Measurements from ENCODE around the gene SLC35A2.

The SLC35A2 gene

DNA sequence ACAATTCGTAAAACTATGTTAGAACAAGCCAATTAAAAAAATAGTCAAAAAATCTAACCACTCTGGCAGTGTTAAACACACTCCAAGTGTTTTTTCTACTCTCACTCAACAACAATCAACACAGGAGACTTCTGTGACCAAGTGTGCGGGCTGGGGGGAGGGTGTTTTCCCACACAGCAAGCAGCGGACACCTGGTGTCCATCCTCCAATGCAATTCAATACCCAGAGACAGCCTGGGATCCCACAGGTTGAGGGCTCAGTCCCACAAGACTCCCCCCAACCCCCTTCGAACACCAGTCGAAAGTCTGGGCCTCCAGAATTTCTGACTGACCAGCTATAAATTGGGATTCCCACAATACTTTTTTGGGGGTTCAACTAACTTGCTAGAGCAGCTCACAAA, 15.7 kb upstream of the SLC35A2 start:
- no peak for DNase-seq

DNA sequence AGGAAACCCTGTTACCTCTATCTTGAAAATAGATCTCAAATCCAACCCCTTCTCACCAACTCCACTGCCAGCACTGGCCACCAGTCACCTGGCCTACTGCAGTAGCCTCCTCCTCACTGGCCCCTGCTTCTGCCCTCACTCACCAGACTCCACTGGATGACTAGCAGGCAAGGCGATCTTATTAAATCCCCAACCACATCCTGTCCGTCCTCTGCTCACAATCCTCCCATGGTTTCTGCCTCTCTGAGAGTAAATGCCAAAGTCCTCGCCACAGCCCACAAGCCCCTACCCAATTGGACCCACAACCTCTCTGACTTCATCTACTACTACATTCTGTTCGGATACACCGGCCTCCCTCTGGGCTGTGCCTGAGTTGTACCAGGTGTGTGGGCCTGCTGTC, 12.8 kb upstream of the SLC35A2 start:
- DNase-seq: no peak

DNA sequence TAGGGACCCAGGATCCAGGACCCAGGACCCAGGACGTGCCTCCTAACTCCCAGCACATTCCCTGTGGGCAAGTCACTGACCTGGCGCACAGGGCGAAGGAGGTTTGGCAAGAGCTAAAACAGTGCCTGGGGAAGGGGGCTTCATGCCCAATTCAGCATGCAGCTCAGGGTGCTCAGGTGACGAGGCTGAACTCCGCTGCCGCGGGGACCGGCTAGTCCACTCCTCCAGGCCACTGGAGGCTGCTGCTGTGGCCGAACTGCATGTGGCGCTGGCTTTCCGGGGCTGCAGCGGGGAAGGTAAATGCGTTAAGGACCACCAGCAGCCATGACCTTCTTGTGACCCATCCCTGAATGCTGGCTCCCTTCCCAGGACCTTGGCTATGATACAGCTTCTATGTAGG, 12.3 kb upstream of the SLC35A2 start:
- DNase-seq: no peak

DNA sequence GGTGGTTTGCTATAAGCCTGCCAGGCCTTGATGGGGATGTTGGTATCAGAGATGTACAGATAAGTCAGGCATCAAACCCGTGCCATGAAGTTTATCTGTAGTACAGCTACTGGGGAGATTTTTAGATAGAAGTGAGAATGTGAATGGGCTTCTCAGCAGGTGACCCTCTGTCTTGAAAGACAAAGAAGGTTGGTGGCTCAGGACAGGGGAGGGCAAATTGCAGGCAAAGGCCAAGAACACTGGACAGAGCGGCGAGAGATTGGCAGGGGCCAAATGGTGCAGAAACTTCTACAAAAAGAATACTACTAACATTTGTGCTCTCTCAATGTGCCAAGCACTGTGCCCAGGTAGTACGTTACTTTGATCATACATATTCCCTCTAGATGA, 9.3 kb upstream of the SLC35A2 start:
- DNase-seq: no peak

DNA sequence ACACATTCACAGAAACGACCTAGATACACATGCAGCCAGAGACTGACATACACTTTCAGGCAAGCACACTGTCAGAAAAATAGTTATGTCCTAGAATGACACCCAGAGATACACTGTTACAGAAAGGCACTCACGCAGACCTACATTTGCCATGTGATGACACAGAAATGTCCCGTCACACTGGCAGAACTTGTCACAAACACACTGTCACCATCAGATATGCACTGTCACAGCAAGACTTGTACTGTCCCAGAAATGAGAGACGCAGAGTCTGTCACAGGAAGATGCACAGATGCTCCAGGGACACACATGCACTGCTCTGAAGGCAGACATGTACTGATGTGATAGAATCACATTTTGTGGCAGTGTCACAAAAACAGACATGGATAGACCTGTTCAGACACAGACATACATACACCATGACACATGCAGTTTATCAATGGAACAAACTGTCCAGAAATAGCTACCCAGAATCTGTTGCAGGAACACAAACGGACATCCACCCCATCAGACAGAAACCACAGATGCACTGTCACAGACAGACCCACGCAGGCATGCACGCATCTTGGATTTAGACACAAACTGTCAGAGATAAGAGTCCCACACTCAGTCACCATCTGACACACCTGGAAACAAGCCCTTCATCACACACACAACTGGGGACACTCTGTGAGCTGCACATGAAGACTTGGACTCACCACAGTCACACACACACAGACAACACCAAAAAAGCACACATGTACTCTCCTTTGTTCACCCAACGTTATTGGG, 8.7 kb upstream of the SLC35A2 start:
- no peak for DNase-seq

DNA sequence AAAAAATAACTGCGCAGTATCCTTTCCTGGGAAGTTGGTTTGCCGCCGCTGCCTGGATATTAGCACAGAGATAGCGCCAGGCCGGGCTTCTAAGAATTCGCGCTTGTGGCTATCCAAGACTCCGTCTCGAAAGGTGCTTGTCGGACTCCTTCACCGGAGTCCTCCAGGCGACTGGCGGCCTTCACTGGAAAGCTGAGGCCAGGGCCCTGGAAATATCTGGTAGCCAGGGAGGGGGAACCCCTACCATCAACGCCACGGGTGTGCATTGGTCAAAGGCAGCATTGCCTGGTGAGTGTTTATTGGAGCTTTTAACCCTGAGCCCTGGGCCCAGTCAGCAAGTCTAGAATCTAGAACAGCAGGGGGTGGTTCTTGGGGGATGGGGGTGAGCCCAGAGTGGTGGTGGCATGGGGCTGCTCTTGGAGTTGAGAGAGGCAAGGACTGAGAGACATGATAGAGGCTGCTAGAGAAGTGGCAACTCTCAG, 8.0 kb upstream of the SLC35A2 start:
- no peak for DNase-seq

DNA sequence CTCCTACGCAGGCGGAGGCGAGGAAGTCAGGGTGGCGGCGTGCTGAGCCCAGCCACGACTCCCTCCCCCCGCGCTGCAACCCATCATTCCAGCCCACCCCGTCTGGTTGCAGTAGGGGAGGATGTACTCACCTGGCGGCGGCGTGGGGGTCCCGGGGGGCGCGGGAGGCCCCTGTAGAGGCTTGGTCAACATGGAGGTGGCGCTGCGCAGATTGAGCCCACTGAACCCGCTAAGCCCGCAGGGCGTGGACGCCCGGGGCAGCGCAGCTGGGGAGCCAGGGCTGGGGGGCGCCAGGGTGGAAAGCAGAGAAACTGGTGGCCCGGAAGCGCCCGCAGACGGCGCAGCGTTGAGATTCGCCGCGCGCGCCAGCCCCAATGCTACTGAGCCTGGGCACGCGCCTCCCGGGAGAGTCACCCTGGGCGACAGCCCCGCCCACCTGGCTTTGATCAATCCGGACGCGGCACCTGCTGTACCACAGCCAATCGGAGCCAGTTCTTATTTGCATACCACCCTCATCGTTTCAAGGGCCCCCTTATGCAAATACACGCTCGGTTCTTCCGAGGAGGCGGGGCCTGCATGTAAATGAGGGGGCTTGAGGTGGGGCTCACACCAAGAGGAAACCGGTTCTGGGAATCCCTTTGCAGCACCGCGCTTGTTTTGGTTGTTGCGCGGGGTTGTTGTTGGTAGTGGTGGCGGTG, 7.3 kb upstream of the SLC35A2 start, which contains the start of gene PIM2:
Gene PIM2, minus strand, starts transcription at position 382 of the 698 bp plus-strand sequence. Its CDS starts 190 bp downstream, at position 192.
- peak; percentile 60 for DNase-seq

DNA sequence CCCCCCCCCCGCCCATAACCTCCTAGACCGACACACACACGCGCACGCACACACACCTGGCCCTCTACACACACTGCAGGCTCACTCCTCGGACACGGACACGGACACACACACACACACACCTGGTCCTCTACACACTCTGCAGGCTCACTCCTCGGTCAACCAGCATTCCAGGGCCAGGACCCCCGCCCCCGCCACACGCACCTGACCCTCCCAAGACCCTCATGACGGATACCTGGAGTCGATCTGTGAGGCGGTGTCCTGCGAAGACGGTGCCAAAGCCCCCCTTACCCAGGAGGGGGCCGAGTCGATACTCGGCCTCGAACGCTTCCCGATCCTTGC, 6.8 kb upstream of the SLC35A2 start:
- DNase-seq: no peak

DNA sequence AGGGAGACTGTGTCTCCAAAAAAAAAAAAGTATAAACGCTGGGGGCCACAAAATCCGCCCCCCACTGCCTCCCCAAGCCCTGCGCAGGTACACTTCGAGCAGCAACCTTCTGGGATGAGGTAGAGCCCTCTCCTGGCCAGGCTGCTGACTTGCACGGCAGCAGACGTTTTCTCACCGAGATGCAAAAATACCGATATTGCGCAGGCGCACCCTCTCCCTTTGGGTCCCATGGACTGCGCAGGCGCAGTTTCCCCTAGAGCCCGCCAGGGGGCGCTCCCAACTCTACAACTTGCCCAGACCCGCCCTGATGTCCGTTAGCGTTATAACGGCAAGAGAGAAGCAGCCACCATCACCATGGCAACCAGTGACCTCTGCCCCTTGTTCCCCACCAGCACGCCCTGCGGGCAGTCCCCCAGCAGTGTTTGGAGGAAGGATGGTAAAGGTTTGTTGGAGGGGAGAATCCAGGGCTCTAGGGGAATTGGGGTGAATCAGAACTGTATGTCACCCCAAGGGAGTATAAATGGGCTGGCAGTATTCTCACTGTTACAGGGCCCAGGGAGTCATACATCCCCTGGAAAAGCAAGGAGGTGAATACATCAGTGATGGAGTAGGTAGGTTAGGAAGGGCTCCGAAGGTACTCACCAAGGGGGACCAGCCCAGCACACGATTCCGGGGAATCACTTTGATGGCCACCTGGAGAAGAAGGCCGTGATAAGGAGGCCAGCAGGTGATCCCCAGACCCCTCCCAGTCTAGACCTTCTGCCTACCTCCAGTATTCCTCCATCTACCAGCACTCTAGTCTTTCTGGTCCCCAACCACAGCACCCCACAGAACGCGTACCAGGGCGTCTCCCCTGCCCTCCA, 5.9 kb upstream of the SLC35A2 start:
- peak; percentile 87 for DNase-seq

DNA sequence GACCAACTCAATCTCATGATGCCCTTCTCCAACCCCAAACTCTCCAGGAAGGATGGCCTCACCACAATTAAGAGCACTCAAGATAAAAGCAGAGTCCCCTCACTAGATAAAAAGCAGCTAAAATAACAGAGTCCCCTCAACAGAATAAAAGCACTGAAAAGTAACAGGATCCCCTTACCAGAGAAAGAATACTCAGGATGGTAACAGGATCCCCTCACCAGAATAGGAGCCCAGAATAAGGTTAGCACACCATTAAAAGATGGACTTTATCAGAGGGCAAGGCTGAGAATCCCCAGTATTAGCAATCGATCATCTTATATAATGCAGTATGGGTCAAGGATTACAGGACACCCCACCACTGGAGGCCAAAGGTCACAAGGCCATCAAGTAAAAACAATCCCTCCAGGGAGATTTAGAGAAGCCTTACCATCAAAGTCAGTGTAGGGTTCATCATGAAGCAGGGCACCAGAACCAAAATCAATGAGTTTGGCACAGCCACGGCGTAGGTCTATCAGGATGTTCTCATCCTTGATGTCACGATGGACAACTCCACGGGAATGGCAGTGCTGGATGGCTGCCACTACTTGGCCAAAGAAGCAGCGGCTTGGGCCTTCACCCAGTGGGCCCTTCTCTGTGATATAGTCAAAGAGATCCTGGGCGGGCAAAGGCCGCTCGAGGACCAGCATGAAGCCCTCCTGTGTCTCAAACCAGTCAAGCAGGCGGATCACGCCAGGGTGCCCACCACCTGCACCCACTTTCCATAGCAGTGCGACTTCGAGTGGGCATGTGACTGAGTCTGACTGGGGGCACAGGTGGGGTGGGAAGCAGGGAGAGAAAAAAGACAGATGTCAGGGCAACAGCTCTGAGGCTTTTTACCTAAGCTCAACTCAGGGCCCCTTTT, 3.4 kb upstream of the SLC35A2 start:
- no peak for DNase-seq

DNA sequence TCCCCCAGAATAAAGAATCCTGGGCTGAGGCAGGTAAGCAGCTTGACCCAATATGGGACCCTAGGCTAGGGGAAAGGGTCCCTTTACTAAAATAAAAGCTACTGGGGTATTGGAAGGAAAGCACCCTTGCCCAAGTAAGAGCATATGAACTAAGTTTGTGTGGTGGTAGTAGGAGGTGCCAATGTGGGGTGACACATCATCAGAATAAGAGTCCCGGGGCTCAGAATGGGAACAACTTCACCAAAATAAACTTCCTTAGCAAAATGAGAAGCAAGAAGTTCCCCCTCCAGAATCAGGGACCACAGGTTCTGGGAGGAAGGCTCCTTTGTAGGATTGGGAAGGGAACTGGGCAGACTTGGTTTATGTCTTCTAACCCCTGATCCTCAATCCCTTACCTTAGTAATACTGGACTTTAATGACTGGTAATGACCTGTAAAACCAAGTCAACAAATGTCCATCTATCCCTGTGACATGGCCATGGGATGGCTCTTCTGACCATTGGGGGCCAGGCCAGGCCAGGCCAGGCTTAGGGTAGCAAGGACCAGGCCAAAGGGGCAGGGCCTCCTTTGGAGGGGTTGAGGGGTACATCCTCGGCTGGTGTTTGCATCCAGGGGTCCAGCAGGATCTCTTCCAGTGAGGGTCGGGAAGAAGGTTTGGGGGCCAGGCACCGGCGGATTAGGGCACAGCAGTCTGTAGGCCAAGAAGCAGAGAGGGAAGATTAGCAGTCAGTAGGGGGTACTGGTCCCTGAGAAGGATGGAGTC, 2.3 kb upstream of the SLC35A2 start:
- no peak for DNase-seq

DNA sequence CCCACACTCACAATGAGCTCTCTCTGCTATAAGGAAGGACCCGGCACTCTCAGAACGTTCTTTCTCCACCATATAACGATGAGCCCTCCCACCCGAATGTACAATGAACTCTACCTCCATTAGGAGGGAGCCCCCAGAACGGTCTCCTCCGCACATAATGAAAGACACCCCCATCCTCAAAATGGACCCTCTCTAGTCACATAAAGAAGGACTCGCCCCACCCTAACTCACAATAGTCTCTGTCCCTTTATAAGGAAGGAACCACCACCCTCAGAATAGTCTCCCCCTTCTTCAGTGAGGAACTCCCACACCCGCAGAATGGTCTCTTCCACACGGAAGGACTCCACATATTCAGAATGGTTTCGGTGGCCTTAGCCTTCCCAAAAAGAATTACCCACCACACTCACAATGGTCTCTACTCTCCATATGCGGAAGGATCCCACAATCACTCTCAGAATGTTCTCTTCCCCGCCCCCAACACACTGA, 477 bp downstream of the SLC35A2 start:
- peak; percentile 36 for DNase-seq

DNA sequence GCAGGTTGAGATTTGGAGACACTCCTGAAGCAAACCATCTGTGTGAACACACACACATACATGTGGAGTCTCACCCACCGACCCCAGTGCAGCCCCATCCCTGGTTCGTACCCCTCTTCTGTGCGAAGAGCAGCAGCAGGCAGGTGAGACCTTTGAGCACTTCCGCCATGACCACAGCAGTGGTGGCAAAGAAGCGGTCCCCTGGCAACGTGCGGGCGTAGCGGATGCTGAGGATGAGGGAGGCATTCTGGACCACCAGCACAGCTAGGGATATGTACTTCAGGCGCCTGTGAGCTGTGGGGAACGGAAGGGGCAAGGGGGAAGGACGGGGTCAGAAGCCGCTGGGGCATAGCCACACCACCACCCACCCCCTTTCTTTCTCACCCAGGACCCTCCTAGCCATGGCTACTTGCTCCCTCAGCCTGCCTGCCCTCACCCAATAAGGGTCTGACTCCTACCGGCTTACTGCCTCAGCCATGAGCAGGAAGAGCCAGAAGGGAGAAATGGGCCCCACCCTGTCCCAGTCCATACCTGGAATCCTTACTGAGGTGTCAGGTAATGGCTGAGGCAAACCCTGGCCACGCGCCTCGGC, 1.6 kb downstream of the SLC35A2 start:
- no peak for DNase-seq

DNA sequence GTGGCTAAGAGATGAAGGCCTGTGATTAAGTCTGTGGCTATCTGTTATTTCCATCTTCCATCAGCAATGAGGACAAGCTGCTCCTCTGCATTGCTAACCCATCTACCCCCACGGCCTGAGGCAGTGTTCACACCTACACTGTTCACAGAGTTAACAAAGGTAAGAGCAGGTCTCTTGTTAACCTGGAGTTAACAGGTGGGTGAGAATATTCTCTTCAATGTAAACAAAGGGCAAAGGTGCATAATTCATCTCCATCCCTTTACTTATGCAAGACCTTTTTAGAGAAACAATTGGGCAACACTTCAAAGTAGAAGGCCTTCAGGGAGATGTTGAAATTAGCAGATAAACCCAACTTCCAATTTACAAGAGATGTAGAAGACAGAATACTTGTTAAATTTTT, 2.8 kb downstream of the SLC35A2 start:
- no peak for DNase-seq

DNA sequence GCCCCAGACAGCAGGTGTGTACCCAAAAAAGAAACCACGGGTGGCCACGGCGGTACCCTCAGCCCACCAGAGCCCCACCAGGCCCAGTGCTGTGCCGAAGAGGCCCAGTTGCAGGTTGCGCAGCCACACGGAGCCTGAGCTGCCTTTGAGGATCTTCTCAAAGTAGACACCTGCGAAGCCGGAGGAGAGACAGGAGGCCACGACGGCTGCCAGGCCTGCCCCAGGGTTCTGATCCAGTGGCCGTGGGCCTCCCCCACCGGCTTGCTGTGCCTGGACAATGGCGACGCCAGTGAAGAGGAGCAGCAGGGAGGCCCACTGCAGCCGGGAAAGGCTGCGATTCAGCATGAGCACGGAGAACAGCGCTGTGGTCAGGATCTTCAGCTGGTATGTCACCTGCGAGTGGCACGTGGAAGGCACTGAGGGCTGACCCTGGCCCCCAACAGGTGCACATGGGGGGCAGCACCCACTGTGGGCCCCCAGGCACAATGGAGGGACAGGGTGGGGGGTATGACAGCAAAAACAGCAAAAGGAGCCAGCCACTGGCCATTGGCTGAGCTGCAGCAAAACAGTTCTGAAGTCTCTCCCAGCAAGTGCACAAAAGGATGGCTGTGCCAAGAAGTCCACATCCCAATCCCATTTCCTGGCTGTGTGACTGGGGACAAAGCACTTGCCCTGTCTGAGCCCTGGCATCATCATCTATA, 6.2 kb downstream of the SLC35A2 start:
- DNase-seq: no peak

DNA sequence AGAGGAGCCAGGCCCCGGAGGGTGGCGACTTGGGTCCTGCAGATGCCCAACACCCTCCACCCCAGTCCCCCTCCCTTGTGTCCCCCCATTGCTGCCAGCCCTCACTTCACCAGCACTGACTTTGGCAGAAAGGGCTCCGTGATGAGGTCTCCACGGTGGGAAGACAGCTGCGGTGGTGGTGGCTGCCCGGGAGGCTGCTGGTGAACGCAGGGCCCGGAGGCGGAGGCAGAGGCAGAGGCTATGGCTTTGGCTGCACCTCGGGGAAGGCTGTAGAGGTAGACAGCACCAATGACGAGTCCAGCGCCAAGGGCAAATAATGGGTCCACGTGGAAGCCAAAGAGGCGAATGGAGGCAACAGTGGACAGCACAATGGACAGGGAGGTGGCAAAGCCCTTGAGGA, 6.8 kb downstream of the SLC35A2 start:
- DNase-seq: no peak

DNA sequence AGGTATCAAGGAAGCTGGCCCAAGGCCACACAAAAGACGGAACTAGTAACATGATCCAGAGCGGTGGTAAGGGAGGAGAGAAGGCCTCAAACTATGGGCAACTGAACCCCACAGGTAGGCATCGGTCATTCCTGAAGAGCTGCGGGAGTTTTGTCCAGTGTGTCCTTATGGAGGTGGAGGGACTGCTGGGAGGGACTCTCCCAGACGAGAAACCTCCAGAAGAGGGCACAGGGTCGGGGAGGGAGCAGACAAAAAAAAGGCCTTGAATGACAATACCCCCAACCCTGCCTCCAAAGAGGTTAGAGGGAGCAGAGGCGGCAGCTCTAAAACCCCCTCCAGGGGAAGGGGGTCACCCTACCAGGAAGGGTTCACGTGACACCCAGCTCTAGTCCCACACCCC, 7.3 kb downstream of the SLC35A2 start:
- no peak for DNase-seq

DNA sequence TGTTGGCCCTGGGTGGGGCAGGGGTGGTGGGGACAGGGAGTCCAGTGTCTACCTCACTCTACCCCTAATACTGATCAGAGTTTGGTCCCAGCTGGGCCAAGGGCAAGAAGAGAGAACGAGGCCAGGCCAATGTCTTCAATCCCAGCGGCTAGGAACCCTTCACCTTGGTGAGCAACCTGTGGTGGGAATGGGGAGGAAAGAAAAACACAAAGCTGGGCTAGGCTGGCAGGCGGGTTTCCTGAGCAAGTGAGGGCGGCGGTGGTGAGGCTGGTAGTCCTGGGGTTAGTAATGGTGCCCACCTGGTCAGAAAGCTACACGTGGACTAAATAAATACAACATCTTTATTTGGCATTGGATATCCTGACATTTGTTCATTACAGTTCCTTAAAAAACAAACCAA, 8.2 kb downstream of the SLC35A2 start:
- no peak for DNase-seq

DNA sequence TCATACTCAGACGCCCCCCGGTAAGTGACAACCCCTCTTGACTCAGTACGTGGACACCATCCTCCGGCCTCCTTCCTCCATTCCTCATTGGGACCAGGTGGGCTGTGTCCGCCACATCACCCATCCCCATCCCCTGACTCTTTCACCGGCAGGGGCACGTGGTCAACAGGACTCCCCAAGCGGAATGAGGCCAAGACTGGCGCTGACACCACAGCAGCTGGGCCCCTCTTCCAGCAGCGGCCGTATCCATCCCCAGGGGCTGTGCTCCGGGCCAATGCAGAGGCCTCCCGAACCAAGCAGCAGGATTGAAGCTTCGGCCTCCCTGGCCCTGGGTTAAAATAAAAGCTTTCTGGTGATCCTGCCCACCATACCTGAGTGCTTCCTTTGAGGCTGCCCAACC, 8.7 kb downstream of the SLC35A2 start:
- DNase-seq: no peak

DNA sequence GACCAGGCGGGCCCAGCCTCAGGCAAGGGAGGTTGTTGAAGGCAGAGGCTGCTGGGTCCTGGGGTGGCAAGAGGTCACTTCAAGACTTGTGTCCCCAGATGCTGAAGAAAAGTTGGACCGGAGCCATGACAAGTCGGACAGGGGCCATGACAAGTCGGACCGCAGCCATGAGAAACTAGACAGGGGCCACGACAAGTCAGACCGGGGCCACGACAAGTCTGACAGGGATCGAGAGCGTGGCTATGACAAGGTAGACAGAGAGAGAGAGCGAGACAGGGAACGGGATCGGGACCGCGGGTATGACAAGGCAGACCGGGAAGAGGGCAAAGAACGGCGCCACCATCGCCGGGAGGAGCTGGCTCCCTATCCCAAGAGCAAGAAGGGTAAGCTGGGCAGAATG, 9.3 kb downstream of the SLC35A2 start:
- DNase-seq: no peak
